ENCODE results near the gene HSF2BP.

HSF2BP gene

GRCh38 chr21:43611598-43612369 is 47.5 kb downstream of the HSF2BP start:
- H3K27ac ChIP-seq: peak overlapping the region; percentile 16; the same call in 1 of the 2 replicates
- DNase-seq: peak; percentile 74
- TF ChIP-seq CTCF (IDR thresholded peaks at IDR 0.05; ENCODE audit: low read depth, low read length): peak; percentile 84

GRCh38 chr21:43609501-43610340 is 49.6 kb downstream of the HSF2BP start:
- Histone ChIP-seq H3K27ac (no peak overlapping the region), H3K36me3 (no peaks in the 10 kb centered on the region), H3K4me3 (ENCODE audit: low read depth, low read length) (no peak overlapping the region), H3K9me3 (ENCODE audit: severe bottlenecking) (no peaks in the 10 kb centered on the region), H3K27me3 (ENCODE audit: insufficient read depth, low read depth, severe bottlenecking) (no peaks in the 10 kb centered on the region)
- no peak for DNase-seq
- TF ChIP-seq CTCF (IDR thresholded peaks at IDR 0.05; ENCODE audit: low read depth, low read length): no peak

More at GRCh38 chr21:43611598-43612369, 47.5 kb downstream of the HSF2BP start:
- Histone ChIP-seq H3K4me3 (ENCODE audit: low read depth, low read length) (no peak overlapping the region), H3K9me3 (ENCODE audit: severe bottlenecking) (no peaks in the 10 kb centered on the region), H3K36me3 (no peaks in the 10 kb centered on the region), H3K27me3 (ENCODE audit: insufficient read depth, low read depth, severe bottlenecking) (no peaks in the 10 kb centered on the region)

- H3K4me3 ChIP-seq (ENCODE audit: low read depth, low read length): no peak overlapping the region
- no peak for TF ChIP-seq CTCF (IDR thresholded peaks at IDR 0.05; ENCODE audit: low read depth, low read length)
- DNase-seq: no peak
- no peaks in the 10 kb centered on the region for H3K9me3 ChIP-seq (ENCODE audit: severe bottlenecking)
- H3K36me3 ChIP-seq: no peaks in the 10 kb centered on the region
- H3K27me3 ChIP-seq (ENCODE audit: insufficient read depth, low read depth, severe bottlenecking): no peaks in the 10 kb centered on the region
- no peak overlapping the region for H3K27ac ChIP-seq
These were observed 50.6 kb downstream of the HSF2BP start for GRCh38 chr21:43608664-43609063.

- Histone ChIP-seq H3K9me3 (ENCODE audit: severe bottlenecking) (no peaks in the 10 kb centered on the region), H3K27me3 (ENCODE audit: insufficient read depth, low read depth, severe bottlenecking) (no peaks in the 10 kb centered on the region), H3K27ac (no peak overlapping the region), H3K4me3 (ENCODE audit: low read depth, low read length) (no peak overlapping the region), H3K36me3 (no peaks in the 10 kb centered on the region)
- no peak for TF ChIP-seq CTCF (IDR thresholded peaks at IDR 0.05; ENCODE audit: low read depth, low read length)
- DNase-seq: no peak
These were observed 51.1 kb downstream of the HSF2BP start for GRCh38 chr21:43608225-43608624.

GRCh38 chr21:43605320-43606215 is 53.7 kb downstream of the HSF2BP start:
- Histone ChIP-seq H3K4me3 (ENCODE audit: low read depth, low read length) (no peak overlapping the region), H3K27ac (no peak overlapping the region), H3K27me3 (ENCODE audit: insufficient read depth, low read depth, severe bottlenecking) (no peaks in the 10 kb centered on the region), H3K36me3 (no peaks in the 10 kb centered on the region; the same call in 1 of the 2 replicates), H3K9me3 (ENCODE audit: severe bottlenecking) (no peaks in the 10 kb centered on the region)
- no peak for DNase-seq
- TF ChIP-seq CTCF (IDR thresholded peaks at IDR 0.05; ENCODE audit: low read depth, low read length): no peak

Measured in WERI-Rb-1 (cell line).